Activated CD4-positive, alpha-beta memory T cell treated with anti-CD3 and anti-CD28 coated beads for 36 hours (primary cell): Measurements from ENCODE around the gene BABAM2. TPM values are rescaled to one million over a fixed set of nuclear protein-coding genes. Genes with fewer than 3 reads are reported as not detected.
"Not testable (repeated sequence)": the region's sequence is repeated elsewhere in the genome, so short reads cannot be mapped to it uniquely, and the experiment has no call there.

ENCODE experiments used
- CTCF ChIA-PET: fragments of 350-600 bp; sonication (Branson Sonifier 250); formaldehyde crosslinking; loops from one replicate; lab custom pipeline; 2021; ENCODE audit warnings: antibody characterized with exemption, inconsistent platforms; lab: Charles Lee
- POLR2A ChIA-PET: fragments of 350-600 bp; sonication (Branson Sonifier 250); formaldehyde crosslinking; loops from one replicate; lab custom pipeline; 2021; ENCODE audit warnings: antibody characterized with exemption; lab: Charles Lee
- DNase-seq: peaks from one replicate; pipeline ENCODE4 v3.0.0-alpha.2; 2020
- H3K27ac Mint-ChIP-seq: one replicate; pipeline ENCODE4 v1.8.0; 2021; ENCODE audit warnings: mixed read lengths
- H3K27me3 Mint-ChIP-seq: one replicate; pipeline ENCODE4 v1.8.0; 2021; ENCODE audit warnings: mixed read lengths
- H3K36me3 Mint-ChIP-seq: one replicate; pipeline ENCODE4 v1.8.0; 2021; ENCODE audit warnings: mixed read lengths
- H3K4me1 Mint-ChIP-seq: one replicate; pipeline ENCODE4 v1.8.0; 2021; ENCODE audit warnings: low read depth, mixed read lengths
- H3K4me3 Mint-ChIP-seq: one replicate; pipeline ENCODE4 v1.8.0; 2021; ENCODE audit warnings: mild to moderate bottlenecking, mixed read lengths
- H3K9me3 Mint-ChIP-seq: one replicate; pipeline ENCODE4 v1.8.0; 2021; ENCODE audit warnings: mixed read lengths
- intact Hi-C: fragments of 100-400 bp; cut with micrococcal nuclease; formaldehyde crosslinking; loops from one replicate; pipeline ENCODE4 v1.15.1; 2023
- total RNA-seq, 2 experiments: library from RNA; stranded (reverse); gene quantifications; one replicate each; pipeline ENCODE4 v1.2.3, GENCODE V29; 2021

The BABAM2 gene
- total RNA-seq, 2 experiments from 2014 or later, result 72.3 to 76.6 TPM

DNA sequence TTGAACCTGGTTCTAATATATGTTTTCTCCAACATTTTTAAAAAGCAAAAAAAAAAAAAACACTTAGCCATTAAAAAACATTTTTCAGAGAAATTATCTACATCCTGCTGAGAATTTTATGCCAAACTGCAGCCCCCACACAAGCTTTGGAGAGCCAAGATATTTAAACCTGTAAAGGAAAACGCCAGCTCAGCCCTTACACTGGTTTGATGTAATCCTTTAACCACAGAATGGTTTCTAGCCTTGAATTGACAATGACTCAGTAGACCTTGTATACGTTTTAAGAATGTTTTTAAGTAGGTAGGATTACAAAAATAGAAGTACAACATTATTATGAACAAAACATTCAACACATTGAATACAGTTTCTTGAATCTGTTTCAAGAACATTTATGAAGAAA, 113.6 kb downstream of the BABAM2 start:
- peaks cover 14% of the 10 kb centered on the region for H3K36me3 Mint-ChIP-seq
- POLR2A ChIA-PET, result interaction anchor here (0.7 to 1.3 kb wide), 5 partner anchors 15 to 344 kb away, joined by 3 to 6 read pairs (median 4); partner anchors contain the start of gene BABAM2
- peaks cover 36% of the 10 kb centered on the region for H3K4me1 Mint-ChIP-seq
- peak overlapping the region; percentile 79 for H3K27ac Mint-ChIP-seq
- H3K27me3 Mint-ChIP-seq, result no peaks in the 10 kb centered on the region
- no peaks in the 10 kb centered on the region for H3K9me3 Mint-ChIP-seq
- H3K4me3 Mint-ChIP-seq, result no peak overlapping the region
- intact Hi-C loops, result loop anchor here (10.0 kb wide), 1 partner anchor 271 kb away; no protein-coding TSS in a partner anchor
- DNase-seq, result peak; percentile 36
- CTCF ChIA-PET, result interaction anchor here (0.6 to 3.1 kb wide), 3 partner anchors 52 to 321 kb away, joined by 4 to 12 read pairs (median 6); no protein-coding TSS in a partner anchor

DNA sequence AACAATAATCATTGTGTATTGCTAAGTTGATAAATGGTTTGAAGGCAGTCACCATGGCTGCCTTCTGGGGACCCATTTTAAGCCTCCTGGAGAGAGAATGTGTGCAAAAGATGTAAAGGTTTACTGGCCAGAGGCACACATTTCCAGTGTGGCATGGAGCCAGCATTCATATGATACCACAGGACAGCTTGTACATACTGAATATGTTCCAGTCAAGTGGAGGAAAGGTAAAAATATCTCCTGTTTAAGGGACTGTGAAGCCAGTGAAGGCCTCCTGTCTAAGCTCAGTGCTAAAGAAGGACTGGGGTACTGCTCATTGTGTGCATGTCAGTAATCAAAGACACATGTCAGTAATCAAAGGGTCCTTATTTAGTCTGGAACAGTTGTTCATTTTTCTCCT, 119.2 kb downstream of the BABAM2 start:
- peaks cover 8% of the 10 kb centered on the region for H3K36me3 Mint-ChIP-seq
- POLR2A ChIA-PET, result no interaction called here
- no peaks in the 10 kb centered on the region for H3K9me3 Mint-ChIP-seq
- no peaks in the 10 kb centered on the region for H3K4me1 Mint-ChIP-seq
- no peak for DNase-seq
- CTCF ChIA-PET, result no interaction called here
- H3K4me3 Mint-ChIP-seq, result no peak overlapping the region
- H3K27ac Mint-ChIP-seq, result no peak overlapping the region
- intact Hi-C loops, result loop anchor here (10.0 kb wide), 1 partner anchor 265 kb away; no protein-coding TSS in a partner anchor
- H3K27me3 Mint-ChIP-seq, result no peaks in the 10 kb centered on the region

DNA sequence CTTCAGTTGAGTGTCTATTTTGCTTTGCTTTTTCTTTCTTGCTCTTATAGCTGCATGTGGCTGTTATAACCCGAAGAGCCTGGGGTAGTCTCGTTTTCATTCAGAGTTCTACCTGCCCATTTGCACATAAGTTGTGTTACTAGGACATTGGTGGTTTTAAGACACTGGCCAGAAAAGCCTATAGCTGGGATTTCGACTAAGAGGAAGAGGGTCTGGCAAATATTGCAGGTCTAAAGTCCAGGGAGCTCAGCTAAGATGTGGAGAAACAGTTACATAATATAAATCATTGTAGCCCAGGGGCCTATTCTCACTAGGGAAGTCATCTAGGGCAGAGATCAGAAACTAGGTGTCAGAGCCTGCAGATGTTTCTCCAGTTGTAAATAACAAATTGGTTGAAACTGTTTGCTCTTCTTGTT, 120.8 kb downstream of the BABAM2 start:
- intact Hi-C loops, result no loop called here
- Mint-ChIP-seq H3K27ac (no peak overlapping the region), H3K4me1 (no peaks in the 10 kb centered on the region), H3K36me3 (peaks cover 11% of the 10 kb centered on the region), H3K9me3 (no peaks in the 10 kb centered on the region), H3K27me3 (no peaks in the 10 kb centered on the region), H3K4me3 (no peak overlapping the region)
- POLR2A ChIA-PET, result no interaction called here
- CTCF ChIA-PET, result interaction anchor here (0.9 kb wide), 1 partner anchor 144 kb away, joined by 4 read pairs; no protein-coding TSS in a partner anchor
- DNase-seq, result no peak

DNA sequence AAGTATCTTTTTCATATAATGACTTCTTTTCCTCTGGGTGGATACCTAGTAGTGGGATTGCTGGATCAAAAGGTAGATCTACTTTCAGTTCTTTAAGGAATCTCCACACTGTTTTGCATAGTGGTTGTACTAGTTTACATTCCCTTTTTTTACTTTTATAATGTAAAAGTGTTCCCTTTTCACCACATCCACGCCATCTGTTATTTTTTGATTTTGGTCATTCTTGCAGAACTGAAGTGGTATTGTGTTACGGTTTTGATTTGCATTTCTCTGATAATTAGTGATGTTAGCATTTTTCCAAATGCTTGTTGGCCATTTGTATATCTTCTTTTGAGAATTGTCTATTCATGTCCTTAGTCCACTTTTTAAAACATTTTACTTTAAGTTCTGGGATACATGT, 127.9 kb downstream of the BABAM2 start:
- intact Hi-C loops, H3K4me1 Mint-ChIP-seq, H3K27ac Mint-ChIP-seq, H3K36me3 Mint-ChIP-seq, H3K27me3 Mint-ChIP-seq, POLR2A ChIA-PET, DNase-seq, H3K4me3 Mint-ChIP-seq, CTCF ChIA-PET, H3K9me3 Mint-ChIP-seq: not testable (repeated sequence)

DNA sequence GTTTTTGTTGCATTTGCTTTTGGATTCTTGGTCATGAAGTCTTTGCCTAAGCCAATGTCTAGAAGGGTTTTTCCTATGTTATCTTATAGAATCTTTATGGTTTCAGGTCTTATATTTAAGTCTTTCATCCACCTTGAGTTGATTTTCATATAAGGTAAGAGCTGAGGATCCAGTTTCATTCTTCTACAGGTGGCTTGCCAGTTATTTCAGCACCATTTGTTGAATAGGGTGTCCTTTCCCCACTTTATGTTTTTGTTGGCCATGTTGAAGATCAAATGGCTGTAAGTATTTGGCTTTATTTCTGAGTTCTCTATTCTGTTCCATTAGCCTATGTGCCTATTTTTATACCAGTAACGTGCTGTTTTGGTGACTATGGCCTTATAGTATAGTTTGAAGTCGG, 129.0 kb downstream of the BABAM2 start:
- H3K9me3 Mint-ChIP-seq, H3K27me3 Mint-ChIP-seq, DNase-seq, intact Hi-C loops, H3K36me3 Mint-ChIP-seq, POLR2A ChIA-PET, H3K4me3 Mint-ChIP-seq, H3K27ac Mint-ChIP-seq, H3K4me1 Mint-ChIP-seq, CTCF ChIA-PET: not testable (repeated sequence)

DNA sequence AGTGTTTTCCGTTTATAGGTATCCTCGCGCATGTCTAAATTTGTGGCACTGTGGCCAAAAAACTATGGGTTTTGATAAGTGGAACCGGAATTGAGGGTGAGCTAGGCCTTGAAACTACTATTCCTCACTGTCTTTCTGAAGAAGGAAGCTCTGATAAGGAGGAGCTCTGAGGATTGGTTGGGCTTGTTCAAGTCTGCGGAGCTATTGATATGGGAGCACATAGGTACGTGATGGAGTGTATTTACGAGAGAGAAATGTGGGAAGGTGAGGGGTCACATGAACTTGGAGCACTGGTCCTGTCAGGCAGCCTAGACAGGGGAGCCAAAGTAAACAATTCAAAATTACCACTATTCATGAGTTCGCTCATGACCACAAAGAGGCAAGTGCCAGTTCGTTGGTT, 131.4 kb downstream of the BABAM2 start:
- ChIA-PET CTCF (no interaction called here), POLR2A (no interaction called here)
- Mint-ChIP-seq H3K4me3 (no peak overlapping the region), H3K4me1 (no peaks in the 10 kb centered on the region), H3K36me3 (peaks cover 24% of the 10 kb centered on the region), H3K9me3 (peaks cover 5% of the 10 kb centered on the region), H3K27me3 (no peaks in the 10 kb centered on the region), H3K27ac (no peak overlapping the region)
- intact Hi-C loops, result no loop called here
- no peak for DNase-seq

DNA sequence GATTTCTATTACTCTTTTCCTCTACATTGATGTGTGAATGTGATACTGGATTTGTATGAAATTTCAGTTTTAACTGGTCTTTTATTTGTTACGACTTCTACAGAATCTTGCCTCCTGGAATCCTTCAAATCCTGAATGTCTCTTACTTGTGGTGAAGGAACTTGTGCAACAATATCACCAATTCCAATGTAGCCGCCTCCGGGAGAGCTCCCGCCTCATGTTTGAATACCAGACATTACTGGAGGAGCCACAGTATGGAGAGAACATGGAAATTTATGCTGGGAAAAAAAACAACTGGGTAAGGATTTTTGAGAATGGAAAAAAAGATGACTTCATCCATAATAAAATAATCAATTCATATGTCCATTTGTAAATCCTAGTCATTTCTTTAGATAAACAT, 134.6 kb downstream of the BABAM2 start:
- intact Hi-C loops, result no loop called here
- ChIA-PET POLR2A (no interaction called here), CTCF (no interaction called here)
- no peak for DNase-seq
- Mint-ChIP-seq H3K9me3 (peaks cover 5% of the 10 kb centered on the region), H3K4me3 (no peak overlapping the region), H3K4me1 (no peaks in the 10 kb centered on the region), H3K36me3 (peaks cover 37% of the 10 kb centered on the region), H3K27me3 (no peaks in the 10 kb centered on the region), H3K27ac (no peak overlapping the region)

DNA sequence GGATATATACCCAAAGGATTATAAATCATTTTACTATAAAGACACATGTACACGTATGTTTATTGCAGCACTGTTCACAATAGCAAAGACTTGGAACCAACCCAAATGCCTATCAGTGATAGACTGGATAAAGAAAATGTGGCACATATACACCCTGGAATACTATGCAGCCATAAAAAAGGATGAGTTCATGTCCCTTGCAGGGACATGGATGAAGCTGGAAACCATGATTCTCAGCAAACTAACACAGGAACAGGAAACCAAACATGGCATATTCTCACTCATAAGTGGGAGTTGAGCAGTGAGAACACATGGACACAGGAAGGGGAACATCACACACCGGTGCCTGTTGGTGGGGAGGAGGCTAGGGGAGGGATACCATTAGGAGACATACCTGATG, 135.7 kb downstream of the BABAM2 start:
- POLR2A ChIA-PET, result not testable (repeated sequence)

DNA sequence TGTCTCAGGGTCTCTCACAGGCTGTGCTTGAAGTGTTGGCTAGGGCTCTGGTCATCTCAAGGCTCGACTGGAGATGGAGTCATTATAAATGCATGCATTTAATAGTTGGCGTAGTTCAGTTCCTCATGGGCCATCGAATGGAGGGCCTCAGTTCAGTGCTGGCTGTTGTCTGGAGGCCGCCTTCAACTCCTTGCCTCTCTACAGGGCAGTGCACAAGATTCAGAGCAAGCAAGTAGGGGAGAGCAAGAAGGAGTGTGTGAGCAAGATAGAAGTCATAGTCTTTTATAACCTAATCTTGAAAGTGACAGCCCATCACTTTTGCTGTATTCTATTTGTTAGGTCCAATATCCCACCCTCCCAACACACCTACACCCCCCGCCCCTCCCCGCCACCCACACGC, 137.5 kb downstream of the BABAM2 start:
- POLR2A ChIA-PET, result no interaction called here
- peaks cover 5% of the 10 kb centered on the region for H3K9me3 Mint-ChIP-seq

More for the DNA sequence above, 135.7 kb downstream of the BABAM2 start:
- H3K27me3 Mint-ChIP-seq, H3K4me1 Mint-ChIP-seq, H3K27ac Mint-ChIP-seq, H3K9me3 Mint-ChIP-seq, H3K4me3 Mint-ChIP-seq, CTCF ChIA-PET, DNase-seq, intact Hi-C loops: not testable (repeated sequence)
- H3K36me3 Mint-ChIP-seq, result peaks cover 37% of the 10 kb centered on the region

DNA sequence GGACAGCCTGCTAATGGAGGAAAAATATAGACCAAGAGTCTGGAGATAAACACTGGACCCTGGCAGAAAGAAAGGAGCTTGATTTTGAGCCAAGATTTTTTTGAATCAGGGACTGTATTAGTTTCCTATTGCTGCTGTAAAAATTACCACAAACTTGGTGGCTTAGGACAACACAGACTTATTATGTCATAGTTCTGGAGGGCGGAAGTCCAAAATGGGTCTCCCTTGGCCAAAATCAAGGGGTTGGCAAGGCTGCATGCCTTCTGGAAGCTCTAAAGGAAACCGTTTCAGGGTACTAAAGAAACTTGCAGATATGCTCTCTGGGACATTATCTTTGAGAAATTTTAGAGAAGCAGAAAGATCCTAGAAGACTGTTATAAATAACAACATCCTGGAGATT, 140.1 kb downstream of the BABAM2 start:
- Mint-ChIP-seq H3K4me1 (peaks cover 27% of the 10 kb centered on the region), H3K9me3 (peaks cover 5% of the 10 kb centered on the region), H3K4me3 (no peak overlapping the region), H3K27ac (no peak overlapping the region), H3K27me3 (no peaks in the 10 kb centered on the region), H3K36me3 (peaks cover 27% of the 10 kb centered on the region)
- POLR2A ChIA-PET, result no interaction called here
- intact Hi-C loops, result loop anchor here (5.0 kb wide), 1 partner anchor 138 kb away; the partner anchor contains the start of genes BABAM2 and RBKS
- DNase-seq, result no peak
- CTCF ChIA-PET, result interaction anchor here (0.8 kb wide), 1 partner anchor 276 kb away, joined by 3 read pairs; no protein-coding TSS in a partner anchor

More for the DNA sequence above, 137.5 kb downstream of the BABAM2 start:
- no peak overlapping the region for H3K27ac Mint-ChIP-seq
- peaks cover 37% of the 10 kb centered on the region for H3K36me3 Mint-ChIP-seq
- H3K27me3 Mint-ChIP-seq, result no peaks in the 10 kb centered on the region
- no peak for DNase-seq
- H3K4me3 Mint-ChIP-seq, result no peak overlapping the region
- peaks cover 11% of the 10 kb centered on the region for H3K4me1 Mint-ChIP-seq
- CTCF ChIA-PET, result no interaction called here
- intact Hi-C loops, result no loop called here

DNA sequence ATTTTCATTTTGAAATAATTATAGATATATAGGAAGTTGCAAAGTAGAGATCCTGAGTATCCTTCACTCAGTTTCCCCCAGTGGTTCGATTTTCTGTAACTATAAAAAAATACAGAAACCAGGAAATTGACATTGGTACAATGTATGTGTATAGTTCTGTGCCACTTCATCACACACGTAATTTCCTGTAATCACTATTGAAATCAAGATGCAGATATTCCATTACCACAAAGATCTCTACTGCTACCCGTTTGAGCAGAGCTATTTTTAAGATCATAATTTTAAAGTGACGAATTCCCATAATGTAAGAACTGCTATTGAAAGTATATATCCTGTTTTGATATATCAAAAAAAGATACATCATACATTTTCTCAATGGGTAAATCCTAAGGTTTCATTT, 142.3 kb downstream of the BABAM2 start:
- POLR2A ChIA-PET, result no interaction called here
- H3K27ac Mint-ChIP-seq, result no peak overlapping the region
- no peaks in the 10 kb centered on the region for H3K27me3 Mint-ChIP-seq
- H3K4me3 Mint-ChIP-seq, result no peak overlapping the region
- no peaks in the 10 kb centered on the region for H3K9me3 Mint-ChIP-seq
- DNase-seq, result no peak
- CTCF ChIA-PET, result interaction anchor here (0.7 kb wide), 1 partner anchor 80 kb away, joined by 3 read pairs; no protein-coding TSS in a partner anchor
- H3K36me3 Mint-ChIP-seq, result peaks cover 9% of the 10 kb centered on the region
- intact Hi-C loops, result loop anchor here (2.0 to 5.0 kb wide), 2 partner anchors 78 to 141 kb away; partner anchors contain the start of genes BABAM2 and RBKS
- H3K4me1 Mint-ChIP-seq, result peaks cover 27% of the 10 kb centered on the region

DNA sequence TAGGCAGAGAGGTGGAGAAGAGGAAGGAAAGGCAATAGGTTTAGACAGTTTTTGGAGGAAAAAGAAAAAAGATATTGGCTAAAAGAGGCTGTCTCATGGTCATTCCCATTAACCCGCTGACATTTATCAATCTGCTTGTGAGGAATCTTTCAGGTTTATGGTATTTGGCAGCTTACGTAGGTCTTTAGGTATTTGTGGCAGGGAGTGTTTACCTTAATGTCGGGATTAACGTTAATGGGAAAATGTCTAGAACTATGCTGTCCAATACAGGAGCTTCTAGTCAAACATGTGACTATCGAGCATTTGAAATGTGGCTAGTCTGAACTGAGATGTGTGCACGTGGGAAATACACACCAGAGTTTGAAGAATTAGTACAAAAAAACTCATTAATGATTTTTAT, 144.2 kb downstream of the BABAM2 start:
- peaks cover 33% of the 10 kb centered on the region for H3K4me1 Mint-ChIP-seq
- no peak overlapping the region for H3K4me3 Mint-ChIP-seq
- intact Hi-C loops, result loop anchor here (5.0 kb wide), 1 partner anchor 142 kb away; the partner anchor contains the start of genes BABAM2 and RBKS
- H3K27ac Mint-ChIP-seq, result no peak overlapping the region
- CTCF ChIA-PET, result no interaction called here
- H3K27me3 Mint-ChIP-seq, result no peaks in the 10 kb centered on the region
- POLR2A ChIA-PET, result interaction anchor here (0.8 kb wide), 1 partner anchor 57 kb away, joined by 3 read pairs; no protein-coding TSS in a partner anchor
- peaks cover 9% of the 10 kb centered on the region for H3K36me3 Mint-ChIP-seq
- H3K9me3 Mint-ChIP-seq, result no peaks in the 10 kb centered on the region
- no peak for DNase-seq

DNA sequence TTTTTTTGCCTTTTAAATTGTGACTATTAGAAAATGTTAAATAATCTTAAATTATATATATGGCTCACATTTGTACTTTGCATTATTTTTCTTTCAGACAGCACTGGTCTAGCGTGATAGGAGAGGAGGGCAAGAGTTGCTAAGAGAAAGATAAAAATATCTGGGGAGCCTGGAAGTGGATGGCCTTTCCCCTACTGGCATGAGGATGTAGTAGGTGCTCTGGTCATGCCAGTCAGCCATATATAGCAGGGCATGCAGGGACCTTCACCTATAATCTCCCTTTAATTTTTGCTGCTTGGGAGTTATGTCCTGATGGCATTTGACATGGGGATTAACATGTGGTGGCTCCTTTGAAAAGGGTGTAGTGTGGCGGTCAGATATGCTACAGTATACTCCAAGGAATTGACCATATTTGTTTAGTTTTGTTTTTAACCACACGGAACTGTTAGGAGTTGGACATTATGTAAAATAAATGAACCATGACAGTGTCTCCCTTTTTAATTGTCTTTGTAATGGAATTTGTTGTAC, 144.7 kb downstream of the BABAM2 start:
- H3K36me3 Mint-ChIP-seq, result peaks cover 10% of the 10 kb centered on the region
- no peak overlapping the region for H3K27ac Mint-ChIP-seq
- POLR2A ChIA-PET, result no interaction called here
- CTCF ChIA-PET, result no interaction called here
- peaks cover 33% of the 10 kb centered on the region for H3K4me1 Mint-ChIP-seq
- no peaks in the 10 kb centered on the region for H3K27me3 Mint-ChIP-seq
- intact Hi-C loops, result no loop called here
- H3K9me3 Mint-ChIP-seq, result no peaks in the 10 kb centered on the region
- no peak overlapping the region for H3K4me3 Mint-ChIP-seq
- no peak for DNase-seq
